A549 (cell line): Measurements from ENCODE around the gene LUZP2. TPM values are rescaled to one million over a fixed set of nuclear protein-coding genes. Genes with fewer than 3 reads are reported as not detected.

Experiments
- ATAC-seq, 2 experiments: fragments of 200-7000 bp in 1 of 2; fragments of >200 bp in 1 of 2; cut with Nextera tagmentation in 1 of 2; cut with Tn5 transposase in 1 of 2; 3 replicates each; pipeline versions ENCODE4 v1.8.0 to v1.9.1; 2018 to 2020; ENCODE audit warnings: mild to moderate bottlenecking in 1 of 2, moderate library complexity in 1 of 2
- CTCF ChIA-PET: fragments of 300-600 bp; sonication (Branson Sonifier 250); formaldehyde crosslinking; extraction: SDS; loops from one replicate; lab custom pipeline; 2021; ENCODE audit warnings: antibody characterized with exemption, inconsistent platforms; lab: Yijun Ruan, JAX
- POLR2A ChIA-PET: fragments of 350-600 bp; formaldehyde crosslinking; extraction: SDS; loops from one replicate; lab custom pipeline; 2021; ENCODE audit warnings: antibody characterized with exemption, inconsistent platforms; lab: Yijun Ruan, JAX
- DNase-seq, 2 experiments: peaks; one replicate each; pipeline versions ENCODE4 v3.0.0 to v3.0.0-alpha.2; 2011 to 2016; ENCODE audit warnings: low read depth in 1 of 2, low spot score in 1 of 2
- FAIRE-seq: peaks from 2 replicates; lab custom pipeline; 2011; peaks lifted over from hg19 to GRCh38; lab: Jason Lieb, UNC
- H3K27ac ChIP-seq, 2 experiments: fragments of >200 bp; sonication (Bioruptor Twin); formaldehyde crosslinking; 3 replicates each; pipeline ENCODE4 v1.5.1; 2016 to 2017
- H3K4me1 ChIP-seq: fragments of >200 bp; sonication (Bioruptor Twin); formaldehyde crosslinking; 3 replicates; pipeline ENCODE4 v1.6.1; 2016
- H3K4me2 ChIP-seq: fragments of >200 bp; sonication (Bioruptor Twin); formaldehyde crosslinking; 3 replicates; pipeline ENCODE4 v1.6.1; 2016
- H3K4me3 ChIP-seq: fragments of >200 bp; sonication (Bioruptor Twin); formaldehyde crosslinking; 3 replicates; pipeline ENCODE4 v1.5.1; 2016
- H3K9me3 ChIP-seq: fragments of >200 bp; sonication (Bioruptor Twin); formaldehyde crosslinking; 3 replicates; pipeline ENCODE4 v1.6.1; 2016
- BHLHE40 ChIP-seq: IDR thresholded peaks from 2 replicates; pipeline ENCODE4 v1.6.1; 2012; ENCODE audit warnings: low read depth, low read length, inconsistent platforms
- CEBPB ChIP-seq, 2 experiments: fragments of >200 bp in 1 of 2; sonication (Bioruptor Twin) in 1 of 2; formaldehyde crosslinking in 1 of 2; IDR thresholded peaks; 2 replicates each; pipeline ENCODE4 v1.6.1; 2012 to 2016
- CHD2 ChIP-seq: fragments of 150-350 bp; IDR thresholded peaks from 2 replicates; pipeline ENCODE4 v1.6.1; 2014; ENCODE audit warnings: low read length; ENCODE audit not compliant: partially characterized antibody
- CHD4 ChIP-seq: fragments of 200-600 bp; sonication (generic); IDR thresholded peaks from 2 replicates; pipeline ENCODE4 v1.6.1; 2016; ENCODE audit warnings: antibody characterized with exemption, mild to moderate bottlenecking, borderline replicate concordance
- EP300 ChIP-seq, 2 experiments: fragments of >200 bp; sonication (Bioruptor Twin); formaldehyde crosslinking; IDR thresholded peaks; 2 replicates in 1 of 2; 3 replicates in 1 of 2; pipeline ENCODE4 v1.6.1; 2016 to 2017
- ESRRA ChIP-seq: fragments of 150-350 bp; IDR thresholded peaks from 2 replicates; pipeline ENCODE4 v1.6.1; 2014; ENCODE audit warnings: mild to moderate bottlenecking, low read length, borderline replicate concordance
- FOXS1 ChIP-seq: fragments of 250-450 bp; sonication (Bioruptor Pico); IDR thresholded peaks from 2 replicates; pipeline ENCODE4 v1.5.0; 2020; ENCODE audit warnings: mild to moderate bottlenecking, moderate library complexity
- HOXB13 ChIP-seq: fragments of 250-450 bp; sonication (Bioruptor Pico); IDR thresholded peaks from 2 replicates; pipeline ENCODE4 v1.5.0; 2020; ENCODE audit warnings: low read depth, mild to moderate bottlenecking, moderate library complexity
- JUN ChIP-seq, 2 experiments: fragments of >200 bp; sonication (Bioruptor Twin); formaldehyde crosslinking; IDR thresholded peaks; 2 replicates in 1 of 2; 3 replicates in 1 of 2; pipeline ENCODE4 v1.6.1; 2016 to 2017
- MAZ ChIP-seq: fragments of 150-350 bp; IDR thresholded peaks from 2 replicates; pipeline ENCODE4 v1.6.1; 2014; ENCODE audit warnings: antibody characterized with exemption, low read depth, low read length, borderline replicate concordance
- MYC ChIP-seq: IDR thresholded peaks from 2 replicates; pipeline ENCODE4 v1.6.1; 2012; ENCODE audit warnings: mild to moderate bottlenecking, inconsistent platforms, low read length, improper control_type of control experiment, borderline replicate concordance
- NFE2L2 ChIP-seq: fragments of 150-350 bp; conservative IDR thresholded peaks from 2 replicates; pipeline ENCODE4 v1.6.1; 2014; ENCODE audit warnings: low read length
- RAD21 ChIP-seq, 2 experiments: fragments of >200 bp in 1 of 2; sonication (Bioruptor Twin) in 1 of 2; formaldehyde crosslinking in 1 of 2; IDR thresholded peaks in 1 of 2; conservative IDR thresholded peaks in 1 of 2; 2 replicates in 1 of 2; 3 replicates in 1 of 2; pipeline ENCODE4 v1.6.1; 2012 to 2018; ENCODE audit warnings: inconsistent platforms in 1 of 2
- RCOR1 ChIP-seq: fragments of 150-350 bp; IDR thresholded peaks from 2 replicates; pipeline ENCODE4 v1.6.1; 2014; ENCODE audit warnings: antibody characterized with exemption, low read length, low read depth
- RFX5 ChIP-seq: fragments of 450-650 bp; IDR thresholded peaks from 2 replicates; pipeline ENCODE4 v1.7.1; 2014; ENCODE audit warnings: antibody characterized with exemption, mild to moderate bottlenecking, moderate library complexity
- SMC3 ChIP-seq: fragments of >200 bp; sonication (Bioruptor Twin); formaldehyde crosslinking; IDR thresholded peaks from 3 replicates; pipeline ENCODE4 v1.6.1; 2018; ENCODE audit warnings: inconsistent platforms
- USF2 ChIP-seq: fragments of 450-650 bp; IDR thresholded peaks from 2 replicates; pipeline ENCODE4 v1.6.1; 2014; ENCODE audit warnings: antibody characterized with exemption
- ZNF302 ChIP-seq: fragments of 250-450 bp; sonication (Bioruptor Pico); IDR thresholded peaks from 2 replicates; pipeline ENCODE4 v1.9.0; 2021; ENCODE audit warnings: inconsistent platforms, mild to moderate bottlenecking, moderate library complexity
- ZSCAN20 ChIP-seq: fragments of 250-450 bp; sonication (Bioruptor Pico); IDR thresholded peaks from 2 replicates; pipeline ENCODE4 v1.8.0; 2022; ENCODE audit warnings: mild to moderate bottlenecking, moderate library complexity
- WGBS: methylation state at CpG from one replicate; pipeline ENCODE4 v1.1.6; 2017; ENCODE audit errors: missing lambda C conversion rate; 5-methylcytosine and 5-hydroxymethylcytosine counted together
- polyA plus RNA-seq, 4 experiments: library from polyadenylated mRNA; depleted of rRNA in 3 of 4; stranded (reverse); fragments of >200 nt; fragmentation: RNase III in 1 of 4; extraction: RNeasy Plus Mini Kit Qiagen cat#74134 plus additional on column Dnase treatment in 1 of 4; gene quantifications; 2 replicates in 3 of 4; 3 replicates in 1 of 4; pipeline ENCODE4 v1.2.3, GENCODE V29; 2011 to 2017
- TF ChIP-seq, protein P1 (sequence below): IDR thresholded peaks from 2 replicates; pipeline ENCODE4 v1.6.1; 2012
- TF ChIP-seq, protein P2 (sequence below): fragments of >200 bp; sonication (Bioruptor Twin); formaldehyde crosslinking; IDR thresholded peaks from 2 replicates; pipeline ENCODE4 v1.6.1; 2016
- TF ChIP-seq, protein P3 (sequence below): fragments of >200 bp; sonication (Bioruptor Twin); formaldehyde crosslinking; IDR thresholded peaks from 3 replicates; pipeline ENCODE4 v1.6.1; 2016
- TF ChIP-seq, protein P4 (sequence below): fragments of 150-350 bp; IDR thresholded peaks from 2 replicates; pipeline ENCODE4 v1.6.1; 2014; ENCODE audit warnings: low read depth, mild to moderate bottlenecking, low read length
- TF ChIP-seq, protein P5 (sequence below): fragments of 250-450 bp; sonication (Bioruptor Pico); IDR thresholded peaks from 2 replicates; pipeline ENCODE4 v1.5.0; 2020; ENCODE audit warnings: low read depth, mild to moderate bottlenecking, moderate library complexity

LUZP2 gene
- polyA plus RNA-seq, 2 of the 4 experiments (the other 2 are of a cell fraction), result not detected

DNA sequence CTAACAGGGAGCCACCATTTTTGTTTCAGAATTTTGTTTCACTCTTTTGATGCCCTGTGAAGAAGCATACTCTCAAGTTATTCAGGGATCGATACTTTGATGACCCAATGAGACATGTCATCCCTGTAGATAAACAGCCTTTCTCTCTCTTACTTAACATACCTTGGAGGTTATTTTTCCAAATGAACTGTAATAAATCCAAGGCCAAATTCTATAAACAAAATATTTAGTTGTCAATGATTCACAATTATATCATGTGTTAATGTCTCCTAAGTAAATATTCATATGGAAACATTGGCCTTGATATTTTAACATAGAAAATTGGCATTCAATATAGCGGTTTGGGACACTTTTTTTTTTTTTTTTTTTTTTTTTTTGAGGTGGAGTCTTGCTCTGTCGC lies 97.5 kb downstream of the LUZP2 start:
- CTCF ChIA-PET, result no interaction called here
- Histone ChIP-seq H3K4me2 (no peak overlapping the region), H3K27ac (no peak overlapping the region), H3K4me3 (no peak overlapping the region), H3K4me1 (no peaks in the 10 kb centered on the region), H3K9me3 (no peaks in the 10 kb centered on the region)
- ATAC-seq (no peak), DNase-seq (no peak), FAIRE-seq (no peak)
- WGBS, result 20% methylated on average over 3 of the region's 3 CpGs
- no peak for TF ChIP-seq EP300 (IDR thresholded peaks at IDR 0.05)
- TF ChIP-seq NFE2L2, result no peak
- TF ChIP-seq ESRRA, result no peak
- no peak for TF ChIP-seq MYC
- TF ChIP-seq, protein P1, sequence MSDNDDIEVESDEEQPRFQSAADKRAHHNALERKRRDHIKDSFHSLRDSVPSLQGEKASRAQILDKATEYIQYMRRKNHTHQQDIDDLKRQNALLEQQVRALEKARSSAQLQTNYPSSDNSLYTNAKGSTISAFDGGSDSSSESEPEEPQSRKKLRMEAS, result no peak
- TF ChIP-seq FOXS1 (CRISPR knock-in tag), result no peak
- TF ChIP-seq, protein P2, sequence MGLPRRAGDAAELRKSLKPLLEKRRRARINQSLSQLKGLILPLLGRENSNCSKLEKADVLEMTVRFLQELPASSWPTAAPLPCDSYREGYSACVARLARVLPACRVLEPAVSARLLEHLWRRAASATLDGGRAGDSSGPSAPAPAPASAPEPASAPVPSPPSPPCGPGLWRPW, result no peak
- TF ChIP-seq, protein P3, sequence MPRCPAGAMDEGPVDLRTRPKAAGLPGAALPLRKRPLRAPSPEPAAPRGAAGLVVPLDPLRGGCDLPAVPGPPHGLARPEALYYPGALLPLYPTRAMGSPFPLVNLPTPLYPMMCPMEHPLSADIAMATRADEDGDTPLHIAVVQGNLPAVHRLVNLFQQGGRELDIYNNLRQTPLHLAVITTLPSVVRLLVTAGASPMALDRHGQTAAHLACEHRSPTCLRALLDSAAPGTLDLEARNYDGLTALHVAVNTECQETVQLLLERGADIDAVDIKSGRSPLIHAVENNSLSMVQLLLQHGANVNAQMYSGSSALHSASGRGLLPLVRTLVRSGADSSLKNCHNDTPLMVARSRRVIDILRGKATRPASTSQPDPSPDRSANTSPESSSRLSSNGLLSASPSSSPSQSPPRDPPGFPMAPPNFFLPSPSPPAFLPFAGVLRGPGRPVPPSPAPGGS, result no peak
- TF ChIP-seq USF2, result no peak
- TF ChIP-seq, protein P4, sequence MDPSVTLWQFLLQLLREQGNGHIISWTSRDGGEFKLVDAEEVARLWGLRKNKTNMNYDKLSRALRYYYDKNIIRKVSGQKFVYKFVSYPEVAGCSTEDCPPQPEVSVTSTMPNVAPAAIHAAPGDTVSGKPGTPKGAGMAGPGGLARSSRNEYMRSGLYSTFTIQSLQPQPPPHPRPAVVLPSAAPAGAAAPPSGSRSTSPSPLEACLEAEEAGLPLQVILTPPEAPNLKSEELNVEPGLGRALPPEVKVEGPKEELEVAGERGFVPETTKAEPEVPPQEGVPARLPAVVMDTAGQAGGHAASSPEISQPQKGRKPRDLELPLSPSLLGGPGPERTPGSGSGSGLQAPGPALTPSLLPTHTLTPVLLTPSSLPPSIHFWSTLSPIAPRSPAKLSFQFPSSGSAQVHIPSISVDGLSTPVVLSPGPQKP, result no peak
- no peak for TF ChIP-seq CEBPB (IDR thresholded peaks at IDR 0.05)
- no peak for TF ChIP-seq CHD2
- TF ChIP-seq HOXB13 (CRISPR knock-in tag), result no peak
- POLR2A ChIA-PET, result no interaction called here

- POLR2A ChIA-PET, result no interaction called here
- ATAC-seq, result no peak
Measured at GRCh38 chr11:24598641-24599040, 101.8 kb downstream of the LUZP2 start.

DNA sequence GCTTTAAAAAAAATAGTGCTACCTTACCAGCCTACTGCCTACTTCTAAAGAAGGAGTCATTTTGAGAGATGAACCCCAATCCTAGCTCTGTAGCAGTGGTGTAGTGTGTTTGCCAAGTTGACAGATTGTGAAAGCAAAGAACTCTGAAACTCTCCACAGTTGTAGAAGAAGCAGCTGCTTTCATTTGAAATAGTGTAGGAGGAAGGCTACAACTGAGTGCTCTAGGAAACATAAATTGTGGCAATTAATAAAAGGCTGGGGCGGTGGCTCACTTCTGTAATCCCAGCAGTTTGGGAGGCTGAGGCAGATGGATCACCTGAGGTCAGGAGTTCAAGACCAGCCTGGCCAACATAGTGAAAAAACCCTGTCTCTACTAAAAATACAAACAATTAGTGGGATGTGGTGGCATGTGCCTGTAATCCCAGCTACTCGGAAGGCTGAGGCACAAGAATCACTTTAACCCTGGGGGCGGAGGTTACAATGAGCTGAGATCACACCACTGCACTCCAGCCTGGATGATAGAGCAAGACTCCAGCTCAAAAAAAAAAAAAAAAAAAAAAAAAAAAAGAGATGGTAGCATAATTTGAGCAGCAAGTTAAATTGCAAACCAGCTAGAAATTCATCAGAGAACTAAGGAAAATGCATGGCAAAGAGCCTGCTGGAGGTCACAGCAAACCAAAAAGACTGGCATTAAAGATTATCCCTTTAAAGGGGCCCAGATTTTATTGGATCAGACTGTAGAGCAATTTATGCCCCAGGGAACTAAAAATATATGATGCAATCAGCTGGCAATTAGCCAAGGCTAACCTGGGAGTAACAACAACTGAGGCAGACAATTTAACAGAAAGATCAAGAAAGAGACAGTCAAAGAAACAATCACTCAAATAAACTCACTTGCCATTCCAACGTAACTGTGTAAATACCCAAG lies 112.6 kb downstream of the LUZP2 start:
- FAIRE-seq (no peak), ATAC-seq (no peak), DNase-seq (no peak)
- Histone ChIP-seq H3K4me2 (no peak overlapping the region), H3K27ac (no peak overlapping the region), H3K4me3 (no peak overlapping the region), H3K9me3 (no peaks in the 10 kb centered on the region), H3K4me1 (no peaks in the 10 kb centered on the region)
- POLR2A ChIA-PET, result no interaction called here
- CTCF ChIA-PET, result no interaction called here
- TF ChIP-seq JUN (IDR thresholded peaks at IDR 0.05) (no peak), EP300 (IDR thresholded peaks at IDR 0.05) (no peak), MAZ (no peak), FOXS1 (CRISPR knock-in tag) (no peak), HOXB13 (CRISPR knock-in tag) (no peak), RCOR1 (no peak), BHLHE40 (no peak), ZNF302 (CRISPR knock-in tag) (no peak), RFX5 (no peak), SMC3 (no peak)
- TF ChIP-seq, protein P5, sequence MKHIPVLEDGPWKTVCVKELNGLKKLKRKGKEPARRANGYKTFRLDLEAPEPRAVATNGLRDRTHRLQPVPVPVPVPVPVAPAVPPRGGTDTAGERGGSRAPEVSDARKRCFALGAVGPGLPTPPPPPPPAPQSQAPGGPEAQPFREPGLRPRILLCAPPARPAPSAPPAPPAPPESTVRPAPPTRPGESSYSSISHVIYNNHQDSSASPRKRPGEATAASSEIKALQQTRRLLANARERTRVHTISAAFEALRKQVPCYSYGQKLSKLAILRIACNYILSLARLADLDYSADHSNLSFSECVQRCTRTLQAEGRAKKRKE (CRISPR knock-in tag), result no peak
- WGBS, result 46% methylated on average over 4 of the region's 4 CpGs

More at GRCh38 chr11:24598641-24599040, 101.8 kb downstream of the LUZP2 start:
- H3K4me2 ChIP-seq, result no peak overlapping the region
- no peak for DNase-seq
- H3K4me1 ChIP-seq, result no peaks in the 10 kb centered on the region
- CTCF ChIA-PET, result no interaction called here
- no peak for FAIRE-seq
- 16% methylated on average over 2 of the region's 2 CpGs for WGBS
- H3K27ac ChIP-seq, result no peak overlapping the region
- H3K4me3 ChIP-seq, result no peak overlapping the region
- H3K9me3 ChIP-seq, result no peaks in the 10 kb centered on the region
- TF ChIP-seq CHD4, result no peak
- TF ChIP-seq ZSCAN20 (CRISPR knock-in tag), result no peak
- no peak for TF ChIP-seq RAD21 (conservative IDR thresholded peaks at IDR 0.05 in 1 of 2, IDR thresholded peaks at IDR 0.05 in 1 of 2)
- TF ChIP-seq, all 56 proteins: peak for 0
